ENCODE data around the gene PTPRR.
"Not testable (repeated sequence)": the region's sequence is repeated elsewhere in the genome, so short reads cannot be mapped to it uniquely, and the experiment has no call there.

PTPRR gene

DNA sequence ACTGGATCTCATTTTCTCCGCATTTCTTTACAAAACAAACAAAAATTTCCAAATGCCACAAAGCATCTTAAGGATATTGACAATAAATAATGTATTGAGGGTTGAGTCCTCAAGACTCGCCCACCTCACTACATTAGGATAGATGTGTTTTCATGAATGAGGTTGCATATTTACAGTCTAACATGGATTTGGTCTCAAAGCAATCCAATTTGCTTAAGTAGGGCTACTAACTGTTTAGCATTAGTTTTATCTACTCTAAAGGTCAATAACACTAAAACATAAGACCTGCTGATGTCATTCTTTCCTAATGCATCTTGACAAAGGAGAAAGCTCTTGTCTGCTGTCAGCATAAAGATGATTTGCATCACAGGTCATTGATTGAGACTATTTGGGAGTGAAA, 82.4 kb downstream of the PTPRR start:
- DNase-seq, result no peak

DNA sequence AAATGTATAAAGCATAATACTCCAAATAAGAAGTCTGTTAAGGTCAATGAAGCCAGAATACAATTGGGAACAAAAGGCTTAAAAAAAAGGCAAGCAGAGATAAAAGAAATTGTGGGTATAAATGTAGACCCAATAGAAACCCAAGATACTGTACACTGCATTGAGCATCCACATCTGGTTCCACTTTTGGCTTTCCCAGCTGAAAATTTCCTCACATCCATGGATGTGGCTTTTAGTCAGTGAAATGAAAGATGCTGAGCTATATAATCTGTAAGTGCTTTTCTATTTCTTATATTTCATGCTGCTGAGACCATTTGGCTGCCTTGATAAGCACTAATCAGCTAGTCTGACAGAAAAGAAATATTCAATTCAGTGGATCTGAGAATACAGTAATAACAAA, 83.5 kb downstream of the PTPRR start:
- DNase-seq, result no peak

GRCh38 chr12:70835948-70836347, 84.6 kb downstream of the PTPRR start:
- DNase-seq, result no peak

DNA sequence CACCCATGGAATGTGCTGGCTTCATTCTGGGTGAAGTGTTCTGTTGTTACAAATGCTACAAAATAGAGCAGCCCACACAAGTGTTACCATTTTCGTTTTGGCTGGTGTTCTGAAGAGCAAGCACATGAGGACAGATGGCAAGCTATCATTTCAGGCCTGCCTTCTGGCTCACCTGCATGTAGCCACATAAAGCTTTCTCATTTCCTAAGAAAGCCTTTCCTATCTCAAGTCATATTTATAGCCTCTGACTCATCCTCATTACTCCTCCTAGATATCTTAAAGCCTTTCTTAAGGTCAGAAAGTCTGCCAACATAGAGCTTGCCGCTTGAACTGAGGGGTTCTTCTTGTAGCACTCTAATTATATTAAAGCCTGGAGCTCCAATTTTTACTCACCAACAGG, 89.0 kb downstream of the PTPRR start:
- DNase-seq, result no peak

- no peak for DNase-seq
These were observed 90.1 kb downstream of the PTPRR start for GRCh38 chr12:70830221-70831061.

DNA sequence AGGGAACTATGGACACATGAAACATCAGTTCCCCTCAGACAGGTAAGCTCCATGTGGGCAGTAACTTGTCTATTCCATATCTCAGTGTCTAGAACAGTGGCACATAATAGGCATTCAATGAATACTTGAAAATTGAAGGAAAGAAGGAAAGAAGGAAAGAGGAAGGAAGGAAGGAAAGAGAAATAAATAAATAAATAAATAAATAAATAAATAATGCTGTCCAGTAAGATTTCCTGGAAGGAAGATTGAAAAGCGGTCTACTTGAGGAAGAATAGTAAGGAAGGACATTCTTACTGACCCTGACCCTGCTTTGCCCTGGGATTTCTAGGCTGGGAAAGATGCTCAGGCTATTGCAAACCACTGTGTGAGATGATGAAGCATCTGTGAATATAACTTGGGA, 91.5 kb downstream of the PTPRR start:
- DNase-seq, result no peak

- no peak for DNase-seq
These were observed 92.2 kb downstream of the PTPRR start for GRCh38 chr12:70828351-70828750.

DNA sequence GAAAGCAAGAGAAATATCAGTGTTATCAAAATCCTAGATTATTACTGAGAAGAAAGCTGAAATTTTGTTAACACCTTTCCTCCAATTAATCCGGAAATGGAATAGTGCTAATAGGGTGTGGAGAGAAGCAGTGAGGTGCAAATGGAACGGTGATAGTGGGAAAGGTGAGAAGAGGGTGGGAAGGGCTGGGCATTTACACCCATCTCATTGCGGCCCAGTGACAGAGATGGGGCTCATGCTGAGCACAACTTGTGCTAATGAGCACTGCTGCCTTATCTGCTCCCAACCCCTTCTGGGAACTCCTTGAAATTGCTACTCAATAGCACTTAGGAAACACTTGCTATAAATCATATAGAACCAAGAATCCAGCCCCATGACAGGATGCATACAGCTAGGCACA, 94.4 kb downstream of the PTPRR start:
- no peak for DNase-seq

GRCh38 chr12:70824511-70824910, 96.0 kb downstream of the PTPRR start:
- no peak for DNase-seq

DNA sequence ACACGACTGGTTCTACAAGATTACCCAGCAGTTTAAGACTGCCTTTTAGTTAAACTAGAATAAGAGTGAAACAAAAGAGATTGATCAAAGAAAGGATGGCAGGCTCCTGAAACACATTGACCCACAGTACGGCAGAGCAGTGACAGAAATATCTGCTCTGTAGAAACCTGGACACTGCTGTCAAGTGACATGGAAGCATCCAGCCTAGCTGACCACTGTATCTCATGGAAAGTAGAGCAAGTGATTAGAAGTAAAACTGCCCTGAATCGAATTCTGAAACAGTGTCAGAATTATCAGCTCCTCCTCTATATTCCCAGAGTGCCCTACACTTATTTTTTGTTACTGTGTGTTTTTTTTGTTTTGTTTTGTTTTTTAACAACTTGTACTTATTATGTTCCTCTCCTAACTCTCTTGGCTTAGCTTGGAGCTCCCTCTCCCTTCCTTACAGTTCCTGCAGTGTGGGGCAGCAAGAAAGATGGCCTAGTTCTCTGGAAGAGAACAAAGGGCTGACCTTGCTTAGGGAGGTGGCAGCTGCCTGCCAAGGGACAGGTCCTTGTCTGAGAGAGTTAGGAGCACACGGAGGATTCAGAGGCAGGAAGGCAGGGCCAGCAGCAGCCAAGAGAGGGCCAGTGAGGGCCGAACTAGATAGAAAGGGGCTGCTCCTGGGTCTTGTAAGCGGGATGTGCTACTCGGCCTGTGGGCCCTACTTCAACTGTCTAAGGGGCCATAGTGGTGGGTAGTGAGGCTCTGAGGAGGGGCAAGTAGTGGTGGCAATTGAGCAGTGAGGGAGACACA, 97.2 kb downstream of the PTPRR start:
- DNase-seq, result no peak

GRCh38 chr12:70822412-70822811, 98.1 kb downstream of the PTPRR start:
- no peak for DNase-seq

GRCh38 chr12:70815971-70816391, 104.6 kb downstream of the PTPRR start:
- no peak for DNase-seq

- no peak for DNase-seq
These were observed 105.5 kb downstream of the PTPRR start for GRCh38 chr12:70815056-70815455.

- no peak for DNase-seq
These were observed 107.0 kb downstream of the PTPRR start for GRCh38 chr12:70813559-70813958.

GRCh38 chr12:70812136-70812535, 108.4 kb downstream of the PTPRR start:
- DNase-seq, result no peak

DNA sequence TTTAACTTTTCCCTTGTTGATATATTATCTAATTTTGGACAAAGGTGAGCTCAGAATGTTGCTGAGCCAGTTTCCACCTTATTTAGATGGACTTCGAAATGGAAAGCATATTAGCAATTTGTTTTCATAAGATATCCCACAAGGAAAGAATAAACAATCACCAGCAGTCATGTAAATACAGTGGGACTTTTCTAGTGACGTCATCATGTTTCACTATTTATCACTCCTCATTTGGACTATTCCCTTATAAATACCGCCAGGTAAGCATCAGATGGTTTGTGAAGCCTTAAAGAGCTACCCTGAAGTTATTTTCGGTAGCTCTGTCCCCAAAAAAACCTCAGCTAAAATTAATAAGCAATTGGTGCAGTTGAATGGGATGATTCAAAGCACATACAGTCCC, 110.7 kb downstream of the PTPRR start:
- DNase-seq, result no peak

- not testable (repeated sequence) for DNase-seq
These were observed 112.5 kb downstream of the PTPRR start for GRCh38 chr12:70807993-70808392.

DNA sequence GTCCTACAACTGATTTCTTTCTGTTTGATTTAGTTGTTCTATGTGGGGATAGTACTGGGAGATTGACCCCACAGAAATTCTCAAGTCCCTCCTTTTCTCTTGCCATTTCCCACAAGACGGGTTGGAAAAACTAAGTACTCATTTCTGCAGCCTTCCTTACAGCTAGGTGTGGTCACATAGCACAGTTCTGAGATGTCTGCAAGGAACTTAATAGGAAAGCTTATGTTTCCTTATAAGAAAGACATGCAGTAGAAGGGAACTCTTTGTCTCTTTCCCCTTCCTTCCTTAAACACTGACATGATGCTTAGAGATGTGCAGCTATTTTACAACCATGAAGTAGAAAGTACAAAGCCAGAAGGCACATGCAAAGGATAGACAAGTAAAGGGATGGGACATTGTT, 113.7 kb downstream of the PTPRR start:
- DNase-seq, result no peak

- no peak for DNase-seq
These were observed 114.5 kb downstream of the PTPRR start for GRCh38 chr12:70806043-70806442.

- no peak for DNase-seq
These were observed 122.3 kb downstream of the PTPRR start for GRCh38 chr12:70798016-70798783.

DNA sequence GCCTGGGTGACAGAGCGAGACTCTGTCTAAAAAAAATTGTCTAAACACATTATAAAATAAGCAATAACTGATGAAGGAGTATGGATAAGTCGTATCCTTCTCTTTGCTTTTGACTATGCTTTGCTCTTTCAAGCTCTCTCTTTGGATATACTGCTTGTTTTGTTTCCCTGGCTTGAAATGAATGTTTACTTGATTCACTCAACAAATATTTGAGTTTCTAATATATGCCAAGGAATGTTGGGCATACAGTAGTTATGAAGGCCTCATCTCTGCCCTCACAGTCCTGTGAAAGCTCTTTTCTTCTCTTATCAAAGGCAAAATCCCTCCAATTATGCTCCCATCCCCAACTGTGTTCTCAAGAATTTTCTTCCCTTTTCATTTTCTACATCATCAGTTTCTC, 123.5 kb downstream of the PTPRR start:
- no peak for DNase-seq

DNA sequence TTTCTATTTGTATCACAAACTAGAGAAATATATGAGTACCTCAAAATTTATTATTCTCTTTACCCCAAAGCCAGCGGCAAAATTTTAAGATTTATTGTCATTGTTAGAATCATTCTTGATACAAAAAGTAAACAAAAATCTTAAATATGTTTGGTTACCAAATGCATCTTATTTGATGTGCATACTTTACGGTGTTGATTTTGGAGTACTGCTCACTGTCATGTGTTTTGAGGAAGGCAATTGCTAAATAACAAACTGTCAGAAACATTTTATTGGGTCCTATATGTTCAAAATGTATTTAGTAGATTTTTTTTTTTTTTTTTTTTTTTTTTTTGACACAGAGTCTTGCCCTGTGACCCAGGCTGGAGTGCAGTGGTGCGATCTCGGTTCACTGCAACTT, 124.9 kb downstream of the PTPRR start:
- DNase-seq, result no peak

DNA sequence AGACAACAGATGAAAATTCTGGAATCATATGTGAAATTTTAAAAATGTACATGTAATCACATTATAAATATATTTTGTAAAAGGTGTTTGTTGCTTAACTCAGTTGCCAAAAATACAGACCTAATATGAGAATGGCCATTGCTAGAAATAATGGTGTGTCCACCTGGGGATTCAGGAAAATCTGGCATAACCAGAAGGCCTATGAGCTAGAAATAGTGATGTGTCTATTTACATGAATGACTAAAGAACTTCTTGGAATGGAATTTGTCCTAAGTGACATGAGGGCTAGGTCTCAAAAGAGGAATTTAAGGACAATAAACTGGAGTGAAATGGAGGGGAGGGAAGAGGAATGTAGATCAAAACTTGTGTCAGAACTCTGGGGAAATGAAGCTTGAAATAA, 126.4 kb downstream of the PTPRR start:
- DNase-seq, result no peak

GRCh38 chr12:70788774-70789173, 131.8 kb downstream of the PTPRR start:
- DNase-seq, result no peak

All from SW 1271 (cell line).